Measurements from ENCODE around the gene HPRT1.

DNA sequence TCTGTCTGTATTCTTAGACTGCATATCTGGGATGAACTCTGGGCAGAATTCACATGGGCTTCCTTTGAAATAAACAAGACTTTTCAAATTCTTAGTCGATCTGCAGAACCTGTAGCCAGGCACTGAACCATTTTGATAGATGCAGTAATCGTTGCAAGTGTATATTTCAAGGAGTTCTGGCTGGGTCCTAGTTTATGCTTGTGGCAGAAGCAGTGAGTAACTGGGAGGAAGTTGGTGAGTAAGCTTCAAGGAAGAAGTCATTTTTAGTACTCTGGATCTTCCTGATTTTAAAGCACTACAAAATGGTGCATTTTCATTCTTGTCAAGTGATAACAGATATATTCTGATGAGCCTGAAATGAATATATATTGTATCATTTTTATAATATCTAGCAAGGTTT is 9.5 kb downstream of the HPRT1 start:
- TF ChIP-seq ZBTB21 (CRISPR knock-in tag; IDR thresholded peaks at IDR 0.05; ENCODE audit: borderline replicate concordance), result no peak
- TF ChIP-seq, protein P1, sequence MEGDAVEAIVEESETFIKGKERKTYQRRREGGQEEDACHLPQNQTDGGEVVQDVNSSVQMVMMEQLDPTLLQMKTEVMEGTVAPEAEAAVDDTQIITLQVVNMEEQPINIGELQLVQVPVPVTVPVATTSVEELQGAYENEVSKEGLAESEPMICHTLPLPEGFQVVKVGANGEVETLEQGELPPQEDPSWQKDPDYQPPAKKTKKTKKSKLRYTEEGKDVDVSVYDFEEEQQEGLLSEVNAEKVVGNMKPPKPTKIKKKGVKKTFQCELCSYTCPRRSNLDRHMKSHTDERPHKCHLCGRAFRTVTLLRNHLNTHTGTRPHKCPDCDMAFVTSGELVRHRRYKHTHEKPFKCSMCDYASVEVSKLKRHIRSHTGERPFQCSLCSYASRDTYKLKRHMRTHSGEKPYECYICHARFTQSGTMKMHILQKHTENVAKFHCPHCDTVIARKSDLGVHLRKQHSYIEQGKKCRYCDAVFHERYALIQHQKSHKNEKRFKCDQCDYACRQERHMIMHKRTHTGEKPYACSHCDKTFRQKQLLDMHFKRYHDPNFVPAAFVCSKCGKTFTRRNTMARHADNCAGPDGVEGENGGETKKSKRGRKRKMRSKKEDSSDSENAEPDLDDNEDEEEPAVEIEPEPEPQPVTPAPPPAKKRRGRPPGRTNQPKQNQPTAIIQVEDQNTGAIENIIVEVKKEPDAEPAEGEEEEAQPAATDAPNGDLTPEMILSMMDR (IDR thresholded peaks at IDR 0.05), result no peak
- TF ChIP-seq FOXP1 (CRISPR knock-in tag; IDR thresholded peaks at IDR 0.05; ENCODE audit: borderline replicate concordance), result no peak
